GM19035 (cell line): Measurements from ENCODE around the gene KLRF1.
A peak's percentile ranks its signal among the peaks of the same experiment; 100 is the strongest.
"Not testable (repeated sequence)": the region's sequence is repeated elsewhere in the genome, so short reads cannot be mapped to it uniquely, and the experiment has no call there.

Experiments used
- ATAC-seq: cut with Tn5 transposase; IDR thresholded peaks from one replicate; pipeline ENCODE4 v1.9.1; 2021; ENCODE audit not compliant: unreplicated experiment

KLRF1 gene

GRCh38 chr12:9868951-9869306 lies 41.6 kb downstream of the KLRF1 start:
- ATAC-seq, result no peak

- ATAC-seq, result peak; percentile 49
These were observed 42.3 kb downstream of the KLRF1 start, which contains the start of gene CLEC2B for GRCh38 chr12:9869307-9870161. Gene CLEC2B (minus strand): TSS chr12:9869354.

- ATAC-seq, result no peak
These were observed 43.1 kb downstream of the KLRF1 start for GRCh38 chr12:9870286-9870866.

- no peak for ATAC-seq
These were observed 44.9 kb downstream of the KLRF1 start for GRCh38 chr12:9872162-9872561.

- ATAC-seq, result no peak
These were observed 45.5 kb downstream of the KLRF1 start for GRCh38 chr12:9872742-9873141.

- ATAC-seq, result not testable (repeated sequence)
These were observed 48.8 kb downstream of the KLRF1 start for GRCh38 chr12:9876120-9876519.

GRCh38 chr12:9880532-9881078 lies 53.3 kb downstream of the KLRF1 start:
- ATAC-seq, result no peak

- no peak for ATAC-seq
These were observed 54.0 kb downstream of the KLRF1 start, which contains the start of gene KLRF2 for GRCh38 chr12:9881246-9881645. Gene KLRF2 (plus strand): TSS chr12:9881489. CDS start chr12:9881596, 107 bp downstream.

- no peak for ATAC-seq
These were observed 54.7 kb downstream of the KLRF1 start for GRCh38 chr12:9881988-9882387.

- ATAC-seq, result no peak
These were observed 55.9 kb downstream of the KLRF1 start for GRCh38 chr12:9883175-9883574.

- no peak for ATAC-seq
These were observed 61.5 kb downstream of the KLRF1 start for GRCh38 chr12:9888665-9889273.
